Astrocyte of the spinal cord (primary cell): ENCODE data around the gene CERT1.

Source experiments
- DNase-seq: peaks from one replicate; pipeline ENCODE4 v3.0.0; 2011; ENCODE audit warnings: low read depth, low spot score
- H3K4me3 ChIP-seq: 2 replicates; pipeline ENCODE4 v1.5.1; 2011; ENCODE audit warnings: low read depth, mild to moderate bottlenecking, low read length, moderate library complexity
- in situ Hi-C: cut with HindIII; loops from 2 replicates; pipeline ENCODE4 v1.10.0; 2017; ENCODE audit warnings: low sequenced_read_pairs
- TF ChIP-seq, protein P1 (sequence below): IDR thresholded peaks from 2 replicates; pipeline ENCODE4 v1.5.1; 2012; ENCODE audit warnings: low read depth, mild to moderate bottlenecking, low read length, inconsistent platforms

Gene CERT1

DNA sequence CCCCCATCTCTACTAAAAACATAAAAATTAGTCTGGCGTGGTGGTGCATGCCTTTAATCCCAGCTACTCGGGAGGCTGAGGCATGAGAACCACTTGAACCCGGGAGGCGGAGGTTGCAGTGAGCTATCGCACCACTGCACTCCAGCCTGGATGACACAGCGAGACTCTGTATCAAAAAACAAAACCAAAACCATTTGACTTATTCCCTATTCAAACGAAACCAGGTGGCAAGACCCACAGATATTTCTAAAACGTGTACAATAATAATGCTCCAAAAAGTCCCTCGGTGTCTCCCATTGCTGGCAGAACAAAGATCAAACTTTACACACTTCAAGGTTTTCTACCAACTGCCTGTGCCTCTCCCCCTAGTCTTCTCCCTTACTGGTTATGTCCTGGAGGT lies 144.6 kb downstream of the CERT1 start:
- TF ChIP-seq, protein P1, sequence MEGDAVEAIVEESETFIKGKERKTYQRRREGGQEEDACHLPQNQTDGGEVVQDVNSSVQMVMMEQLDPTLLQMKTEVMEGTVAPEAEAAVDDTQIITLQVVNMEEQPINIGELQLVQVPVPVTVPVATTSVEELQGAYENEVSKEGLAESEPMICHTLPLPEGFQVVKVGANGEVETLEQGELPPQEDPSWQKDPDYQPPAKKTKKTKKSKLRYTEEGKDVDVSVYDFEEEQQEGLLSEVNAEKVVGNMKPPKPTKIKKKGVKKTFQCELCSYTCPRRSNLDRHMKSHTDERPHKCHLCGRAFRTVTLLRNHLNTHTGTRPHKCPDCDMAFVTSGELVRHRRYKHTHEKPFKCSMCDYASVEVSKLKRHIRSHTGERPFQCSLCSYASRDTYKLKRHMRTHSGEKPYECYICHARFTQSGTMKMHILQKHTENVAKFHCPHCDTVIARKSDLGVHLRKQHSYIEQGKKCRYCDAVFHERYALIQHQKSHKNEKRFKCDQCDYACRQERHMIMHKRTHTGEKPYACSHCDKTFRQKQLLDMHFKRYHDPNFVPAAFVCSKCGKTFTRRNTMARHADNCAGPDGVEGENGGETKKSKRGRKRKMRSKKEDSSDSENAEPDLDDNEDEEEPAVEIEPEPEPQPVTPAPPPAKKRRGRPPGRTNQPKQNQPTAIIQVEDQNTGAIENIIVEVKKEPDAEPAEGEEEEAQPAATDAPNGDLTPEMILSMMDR, result no peak
- DNase-seq, result no peak
- H3K4me3 ChIP-seq, result no peak overlapping the region
- in situ Hi-C loops, result no loop called here

DNA sequence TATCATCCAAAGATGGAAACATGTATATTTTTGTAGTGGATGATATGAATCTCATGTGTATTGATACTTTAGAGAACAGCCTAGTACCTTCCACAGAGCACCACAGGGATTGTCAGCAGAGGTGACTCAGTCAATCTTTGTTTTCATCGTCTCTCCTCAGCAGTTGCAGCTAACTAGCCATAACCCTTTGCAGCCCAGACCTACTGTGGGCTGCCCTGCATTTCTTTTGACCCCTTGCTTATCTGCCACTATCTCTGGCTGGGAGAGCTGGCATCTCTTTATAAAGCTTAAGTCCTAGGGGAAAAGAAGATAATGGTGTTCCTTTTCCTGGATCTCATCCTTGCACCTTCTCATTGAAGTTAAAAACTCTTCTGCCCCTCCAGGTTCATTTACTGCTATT lies 145.7 kb downstream of the CERT1 start:
- in situ Hi-C loops, result no loop called here
- TF ChIP-seq, protein P1, result no peak

DNA sequence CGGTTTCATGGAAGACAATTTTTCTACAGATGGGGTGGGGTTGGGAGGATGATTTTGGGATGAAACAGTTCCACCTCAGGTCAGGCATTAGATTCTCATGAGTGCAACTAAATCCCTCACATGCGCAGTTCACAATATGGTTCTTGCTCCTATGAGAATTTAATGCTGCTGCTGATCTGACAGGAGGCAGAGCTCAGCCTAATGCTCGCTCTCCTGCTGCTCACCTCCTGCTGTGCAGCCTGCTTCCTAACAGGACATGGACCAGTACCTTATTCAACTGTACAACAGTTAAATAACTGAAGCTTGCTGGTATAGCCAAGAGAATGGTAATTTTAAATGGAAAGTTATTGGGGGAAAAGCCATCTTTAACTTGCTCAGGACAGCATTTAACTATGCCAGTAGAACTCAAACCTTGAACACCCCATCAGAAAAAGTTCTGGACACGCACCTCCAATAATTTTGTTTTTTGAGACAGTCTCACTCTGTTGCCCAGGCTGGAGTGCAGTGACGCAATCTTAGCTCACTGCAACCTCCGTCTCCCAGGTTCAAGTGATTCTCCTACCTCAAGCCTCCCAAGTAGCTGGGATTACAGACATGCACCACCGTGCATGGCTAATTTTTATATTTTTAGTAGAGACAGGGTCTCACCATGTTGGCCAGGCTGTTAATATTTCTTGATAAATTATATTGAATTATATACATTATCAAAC lies 146.7 kb downstream of the CERT1 start:
- in situ Hi-C loops, result no loop called here
- TF ChIP-seq, protein P1, result no peak
- no peak overlapping the region for H3K4me3 ChIP-seq
- DNase-seq, result no peak

More for the DNA sequence above, 145.7 kb downstream of the CERT1 start:
- H3K4me3 ChIP-seq, result no peak overlapping the region
- DNase-seq, result no peak

DNA sequence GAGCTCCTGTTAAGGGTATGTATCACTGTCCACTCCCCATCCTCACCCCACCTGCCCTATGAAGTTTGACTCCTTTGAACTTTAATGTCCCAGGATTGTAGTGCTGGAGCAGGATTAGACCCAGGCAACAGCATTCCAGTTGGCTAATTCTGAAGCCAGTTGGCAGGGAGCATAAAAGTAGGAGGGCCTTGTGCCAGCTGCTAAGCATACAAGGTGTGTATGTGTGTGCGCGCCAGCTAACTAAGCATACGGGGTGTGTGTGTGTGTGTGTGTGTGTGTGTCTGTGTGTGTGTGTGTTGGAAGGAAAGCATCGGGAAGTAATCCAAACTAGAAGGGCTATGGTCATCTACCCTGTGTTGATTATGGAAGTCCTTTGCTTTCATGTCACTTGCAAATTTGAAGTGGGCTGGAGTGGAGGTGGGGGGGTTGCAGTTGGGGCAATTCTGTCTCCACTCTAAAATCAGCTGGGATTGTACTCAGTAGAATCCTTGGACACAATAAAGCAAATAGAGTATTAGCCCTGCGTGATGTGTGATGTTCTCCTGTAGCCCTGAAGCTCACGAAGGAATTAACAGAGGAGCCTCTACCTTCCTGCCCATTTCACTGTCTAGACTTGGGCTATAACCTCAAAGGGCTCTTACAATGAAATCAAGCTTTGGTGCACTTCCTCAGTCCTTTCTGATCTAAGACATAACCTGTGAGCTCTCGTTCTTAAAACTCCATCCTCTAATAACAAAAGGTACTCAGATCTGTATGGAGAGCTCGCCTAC lies 147.5 kb downstream of the CERT1 start:
- H3K4me3 ChIP-seq, result no peak overlapping the region
- no peak for DNase-seq
- in situ Hi-C loops, result no loop called here

DNA sequence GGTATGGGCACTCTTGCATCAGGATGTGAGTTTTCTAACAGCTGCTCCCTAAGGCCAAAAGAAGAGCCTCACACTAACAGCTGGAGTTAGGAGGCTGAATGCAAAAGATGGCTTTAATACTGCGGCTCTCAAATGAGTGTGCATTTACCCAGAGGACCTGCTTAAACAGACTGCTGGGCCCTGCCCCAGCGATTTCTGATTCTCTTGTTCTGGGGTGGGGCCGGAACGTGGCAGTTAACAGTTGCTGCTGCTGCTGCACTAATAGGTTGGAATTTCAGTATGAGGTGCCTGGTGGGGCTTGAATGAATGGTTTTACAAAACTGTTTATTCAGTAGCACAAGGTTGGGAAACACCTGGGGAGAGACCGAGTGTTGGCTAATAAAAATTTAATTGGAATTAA lies 148.3 kb downstream of the CERT1 start:
- DNase-seq, result no peak
- TF ChIP-seq, protein P1, result no peak
- in situ Hi-C loops, result no loop called here
- H3K4me3 ChIP-seq, result no peak overlapping the region

More for the DNA sequence above, 147.5 kb downstream of the CERT1 start:
- TF ChIP-seq, protein P1, result no peak

DNA sequence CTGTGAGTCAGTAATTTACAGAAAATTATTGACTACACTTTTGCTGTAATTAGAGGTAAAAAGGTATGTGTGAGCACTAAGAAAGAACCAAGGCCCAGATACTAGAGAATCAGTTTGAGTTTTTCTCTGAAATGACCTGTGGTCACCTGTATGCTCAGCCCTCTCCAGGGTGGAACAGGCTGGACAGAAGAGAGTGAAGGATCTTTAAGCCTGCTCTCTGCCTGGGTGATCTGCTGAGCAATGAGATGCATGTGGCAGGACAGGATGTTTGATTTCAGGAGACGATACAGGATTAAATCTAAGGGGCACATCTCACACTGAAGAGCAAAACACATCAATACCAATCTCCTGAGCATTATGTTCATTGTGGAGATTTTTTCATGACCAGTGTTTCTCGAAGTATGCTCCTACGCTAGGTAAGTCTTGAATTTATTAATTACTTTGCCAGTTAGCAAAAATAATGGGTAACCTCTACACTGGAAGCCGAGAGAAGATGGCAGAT lies 148.9 kb downstream of the CERT1 start:
- TF ChIP-seq, protein P1, result no peak
- no peak for DNase-seq
- in situ Hi-C loops, result no loop called here

More for the DNA sequence above, 148.9 kb downstream of the CERT1 start:
- no peak overlapping the region for H3K4me3 ChIP-seq
